GM21717 (cell line): ENCODE data around the gene C2orf92.

Experiments used
- ATAC-seq: cut with Tn5 transposase; IDR thresholded peaks from one replicate; pipeline ENCODE4 v1.9.1; 2021; ENCODE audit warnings: mild to moderate bottlenecking, moderate library complexity; ENCODE audit not compliant: unreplicated experiment

Gene C2orf92

DNA sequence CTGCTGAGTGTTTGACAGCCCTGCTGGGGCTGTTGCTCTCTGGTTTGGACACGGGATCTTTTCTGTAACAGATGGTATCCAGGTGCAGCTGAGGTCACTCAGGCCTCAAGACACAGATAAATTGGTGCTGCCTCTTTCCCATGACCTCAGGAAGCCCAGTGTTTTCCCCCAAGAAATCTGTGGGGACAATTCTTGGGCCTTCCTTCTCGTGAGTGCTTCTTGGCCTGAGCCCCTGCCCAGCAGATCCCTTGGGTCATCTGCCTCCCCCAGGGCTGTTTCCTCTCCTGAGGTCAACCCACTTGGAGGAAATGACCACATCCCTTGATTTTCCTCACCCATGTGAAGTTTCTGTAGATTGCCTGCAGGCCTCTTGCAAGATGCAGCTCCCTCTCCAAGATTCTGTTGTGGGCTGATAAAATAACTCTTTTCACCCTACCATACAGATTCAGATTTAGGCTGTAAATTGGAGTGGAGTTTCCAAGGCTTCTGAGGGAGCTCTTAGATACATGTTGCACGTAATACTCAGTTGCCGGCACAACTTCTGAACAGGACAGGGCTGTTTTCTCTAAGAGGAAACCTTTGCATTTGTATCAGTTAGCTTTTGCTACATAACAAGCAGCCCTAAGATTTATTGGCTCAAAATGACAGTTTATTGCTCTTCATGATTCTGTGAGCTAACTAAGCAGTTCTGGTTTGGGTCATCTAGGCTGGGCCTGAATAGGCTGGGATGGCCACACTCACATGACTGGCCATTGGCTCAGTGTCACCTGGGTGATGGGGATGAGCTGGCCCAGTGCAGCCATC lies 57.0 kb downstream of the C2orf92 start:
- ATAC-seq = no peak

DNA sequence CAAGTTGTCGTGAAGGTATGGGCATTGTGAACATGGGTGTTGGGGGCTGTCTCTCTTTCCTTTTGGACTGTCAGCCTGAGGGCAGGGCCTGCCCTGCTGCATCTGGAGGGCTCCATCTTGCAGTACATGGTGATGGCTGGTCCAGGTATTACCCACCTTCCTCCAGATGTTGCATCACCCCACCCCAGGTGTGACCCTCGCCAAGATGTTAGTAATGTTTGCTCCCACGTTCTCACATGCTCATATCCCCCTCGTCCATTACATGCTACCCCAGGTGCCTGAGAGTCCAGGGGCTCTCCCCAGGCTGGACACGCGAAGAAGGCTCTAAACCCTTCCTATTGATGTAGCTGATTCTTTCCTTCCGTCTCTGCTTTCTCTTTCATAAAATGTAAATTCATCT lies 57.8 kb downstream of the C2orf92 start:
- no peak for ATAC-seq

DNA sequence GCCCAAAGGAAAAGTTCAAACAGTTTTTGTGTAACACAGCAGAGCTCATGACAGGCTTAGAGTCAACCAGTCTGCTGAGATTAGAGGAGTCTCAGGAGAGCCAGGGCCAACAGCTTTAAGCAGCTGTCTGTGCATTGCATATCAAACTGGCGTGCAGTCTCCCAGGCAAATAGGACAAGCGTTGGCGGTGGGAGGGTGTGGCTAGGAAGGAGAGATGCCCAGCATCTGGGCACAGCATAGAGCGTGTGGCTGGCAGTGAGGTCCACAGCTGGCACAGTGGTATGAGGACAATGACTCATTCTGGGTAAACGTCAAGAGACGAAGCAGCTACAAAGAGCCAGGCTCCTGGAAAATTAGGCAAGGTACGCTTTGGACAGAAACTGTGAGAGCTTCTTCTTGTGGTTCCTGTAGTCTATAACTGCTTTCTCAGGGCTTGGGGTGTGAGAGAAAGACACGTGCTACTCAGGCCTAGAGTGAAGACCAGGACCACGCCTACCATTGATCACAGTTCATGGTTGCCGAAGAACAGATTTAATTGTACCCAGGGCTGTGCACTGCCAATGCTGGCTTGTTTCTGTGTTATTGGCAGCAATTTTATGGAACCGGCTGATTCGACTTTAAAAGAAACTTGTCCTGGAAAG lies 58.7 kb downstream of the C2orf92 start:
- ATAC-seq = no peak

DNA sequence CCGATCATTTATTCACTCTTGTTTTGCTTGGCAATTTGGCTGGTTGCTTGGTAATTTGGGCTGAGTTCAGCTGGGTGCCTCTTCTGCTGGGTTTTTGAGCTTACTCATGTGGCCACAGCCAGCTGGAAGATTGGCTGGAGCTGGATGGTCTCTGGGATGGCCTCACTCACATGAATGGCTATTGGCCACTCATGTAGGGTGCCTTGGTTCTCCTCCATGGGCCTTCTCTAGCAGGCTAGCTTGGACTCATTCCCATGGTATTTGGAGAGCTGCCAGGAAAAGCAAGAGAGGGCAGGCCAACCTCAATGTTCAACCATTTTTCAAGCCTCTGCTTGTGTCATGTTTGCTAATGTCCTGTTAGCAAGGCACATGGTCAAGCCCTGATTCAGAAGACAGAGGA lies 60.7 kb downstream of the C2orf92 start:
- ATAC-seq = no peak

DNA sequence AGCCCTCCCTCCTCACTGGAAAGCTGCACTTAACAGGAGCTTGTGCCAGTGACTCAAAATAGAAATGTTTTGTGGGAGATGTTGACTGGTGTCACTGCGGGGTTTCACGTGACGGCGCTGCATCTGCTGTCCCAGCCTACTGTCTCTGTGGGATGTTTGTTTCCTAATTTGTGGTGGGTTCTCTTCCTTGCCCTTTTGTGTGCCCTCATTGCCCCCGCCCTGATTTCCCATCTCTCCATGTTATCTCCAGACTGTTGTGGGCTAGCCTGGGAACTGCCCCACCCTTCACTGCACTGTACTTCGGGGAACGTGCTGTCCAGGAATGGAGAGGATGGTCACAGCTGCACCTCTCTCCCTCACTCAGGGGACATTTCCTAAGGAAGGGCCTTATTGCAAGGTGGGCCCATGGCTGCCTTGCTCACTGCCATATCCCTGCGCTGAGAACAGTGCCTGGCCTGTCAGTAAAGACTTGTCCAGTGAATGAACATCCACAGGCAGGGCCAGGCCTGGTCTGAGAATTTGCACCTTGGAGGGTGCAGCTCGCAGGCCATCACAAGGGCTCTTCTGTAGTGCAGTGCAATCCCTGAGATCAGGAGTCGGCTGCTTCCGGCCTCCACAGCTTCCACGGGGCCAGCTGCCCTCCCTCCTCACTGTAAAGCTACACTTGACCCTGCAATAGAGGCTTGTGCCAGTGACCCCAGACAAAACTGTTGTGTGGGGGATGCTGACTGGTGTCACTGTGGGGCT lies 61.9 kb downstream of the C2orf92 start:
- no peak for ATAC-seq

DNA sequence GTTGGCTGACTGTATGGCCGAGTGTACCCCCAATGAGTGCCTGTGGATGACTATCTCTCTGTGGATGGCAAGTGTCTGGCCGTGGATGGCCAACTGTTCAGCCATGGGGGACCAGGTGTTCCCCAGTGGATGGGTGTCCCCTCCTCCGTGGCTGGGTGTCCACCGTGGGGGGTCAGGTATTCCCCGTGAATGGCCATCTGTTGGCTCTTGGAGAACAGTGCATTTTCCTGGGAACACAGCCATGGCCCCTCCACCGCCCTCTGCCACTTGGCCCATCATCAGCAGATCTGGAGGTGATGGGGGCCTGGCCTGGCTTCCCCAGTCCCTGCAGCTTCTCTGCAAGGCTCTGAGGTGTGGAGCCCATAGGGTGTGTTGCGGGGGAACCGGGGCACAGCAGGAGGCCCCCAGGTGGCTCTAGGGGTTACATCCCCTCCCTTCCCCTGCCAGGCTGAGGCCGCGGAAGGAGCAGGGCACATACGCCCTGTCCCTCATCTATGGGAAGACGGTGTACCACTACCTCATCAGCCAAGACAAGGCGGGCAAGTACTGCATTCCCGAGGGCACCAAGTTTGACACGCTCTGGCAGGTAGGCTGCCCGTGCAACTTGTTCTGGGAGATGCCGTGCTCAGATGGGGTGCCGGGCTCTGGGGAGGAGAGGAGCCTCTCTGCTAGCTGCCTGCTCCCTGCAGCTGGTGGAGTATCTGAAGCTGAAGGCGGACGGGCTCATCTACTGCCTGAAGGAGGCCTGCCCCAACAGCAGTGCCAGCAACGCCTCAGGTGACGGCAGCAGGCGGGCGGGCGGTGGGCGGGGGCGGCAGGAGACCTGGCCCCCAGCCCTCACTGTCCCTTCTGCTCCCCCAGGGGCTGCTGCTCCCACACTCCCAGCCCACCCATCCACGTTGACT lies 63.2 kb downstream of the C2orf92 start:
- ATAC-seq = no peak

DNA sequence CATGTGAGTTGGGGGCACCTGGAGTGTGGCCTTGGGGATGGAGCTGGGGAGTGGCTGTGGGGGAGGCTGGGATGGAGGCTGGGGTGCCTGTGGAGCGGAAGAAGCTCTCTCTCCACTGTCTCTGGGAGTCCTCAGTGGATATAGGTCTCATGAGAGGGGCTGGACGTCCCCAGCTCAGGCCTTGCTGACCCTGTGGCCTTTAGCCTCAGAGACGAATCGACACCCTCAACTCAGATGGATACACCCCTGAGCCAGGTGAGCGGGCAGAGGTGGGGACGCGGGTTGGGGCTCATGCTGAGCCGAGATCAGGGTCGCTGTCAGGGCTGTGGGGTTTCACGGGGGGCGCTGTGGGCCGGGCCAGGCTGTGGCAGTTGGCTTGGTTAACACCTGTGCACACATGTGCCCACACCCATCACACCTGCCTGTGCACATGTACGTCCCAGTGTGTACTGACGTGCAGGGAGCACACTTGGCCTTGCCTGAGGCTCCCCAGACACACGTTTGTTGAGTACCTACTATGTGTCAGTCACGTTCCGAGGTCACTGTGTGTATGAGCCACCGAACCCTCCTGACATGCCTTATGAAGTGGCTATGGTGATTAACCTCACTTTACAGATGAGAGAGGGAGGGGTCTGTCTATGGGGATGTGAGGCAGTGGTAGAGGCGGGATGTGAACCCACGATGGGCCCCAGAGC lies 64.0 kb downstream of the C2orf92 start:
- ATAC-seq = no peak

DNA sequence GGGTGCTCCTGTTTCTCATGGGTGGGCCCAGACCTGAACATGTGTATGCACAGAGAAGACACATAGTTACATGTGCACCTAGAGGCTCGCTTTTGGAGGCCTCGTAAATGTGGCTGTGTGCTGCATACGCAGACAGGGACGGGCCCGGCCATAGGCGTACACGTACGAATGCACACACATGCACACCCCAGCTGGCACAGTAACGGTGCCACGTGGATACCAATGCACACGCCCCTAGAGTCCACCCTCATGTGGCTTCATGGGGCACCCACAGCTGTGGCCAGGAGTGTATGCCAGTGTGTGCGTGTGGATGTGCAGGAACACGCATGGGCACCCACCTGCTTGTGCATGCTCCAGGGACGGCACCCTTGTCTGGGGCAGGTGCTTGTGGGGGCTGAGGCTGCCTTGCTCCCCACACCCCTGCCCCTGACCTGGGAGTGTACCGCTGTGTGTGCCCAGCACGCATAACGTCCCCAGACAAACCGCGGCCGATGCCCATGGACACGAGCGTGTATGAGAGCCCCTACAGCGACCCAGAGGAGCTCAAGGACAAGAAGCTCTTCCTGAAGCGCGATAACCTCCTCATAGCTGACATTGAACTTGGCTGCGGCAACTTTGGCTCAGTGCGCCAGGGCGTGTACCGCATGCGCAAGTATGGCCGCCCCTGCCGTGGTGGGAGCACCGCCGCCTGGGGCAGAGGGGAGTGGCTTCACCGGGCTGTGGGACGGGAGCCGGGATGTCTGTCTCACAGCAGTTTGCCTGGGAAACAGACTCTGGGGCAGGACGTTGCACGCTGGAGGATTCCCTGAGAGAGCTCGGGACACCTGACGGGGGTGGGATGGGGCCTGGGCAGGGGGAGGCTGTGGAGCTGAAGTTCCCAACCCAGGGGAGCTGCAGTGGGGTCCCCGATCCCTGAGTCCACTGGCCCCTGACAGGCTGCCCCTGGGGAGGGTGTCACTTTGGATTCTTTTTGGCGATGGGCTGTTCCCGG lies 64.8 kb downstream of the C2orf92 start:
- no peak for ATAC-seq

DNA sequence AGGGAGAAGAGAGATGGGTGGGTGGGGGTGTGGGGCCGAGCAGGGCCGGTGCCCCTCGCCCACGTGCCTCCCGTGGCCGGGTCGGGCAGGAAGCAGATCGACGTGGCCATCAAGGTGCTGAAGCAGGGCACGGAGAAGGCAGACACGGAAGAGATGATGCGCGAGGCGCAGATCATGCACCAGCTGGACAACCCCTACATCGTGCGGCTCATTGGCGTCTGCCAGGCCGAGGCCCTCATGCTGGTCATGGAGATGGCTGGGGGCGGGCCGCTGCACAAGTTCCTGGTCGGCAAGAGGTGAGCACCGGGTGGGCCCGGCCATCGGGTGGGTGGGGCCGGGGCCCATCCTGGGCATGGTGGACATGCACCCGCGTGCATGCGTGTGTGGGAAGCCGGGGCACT lies 65.6 kb downstream of the C2orf92 start:
- no peak for ATAC-seq

DNA sequence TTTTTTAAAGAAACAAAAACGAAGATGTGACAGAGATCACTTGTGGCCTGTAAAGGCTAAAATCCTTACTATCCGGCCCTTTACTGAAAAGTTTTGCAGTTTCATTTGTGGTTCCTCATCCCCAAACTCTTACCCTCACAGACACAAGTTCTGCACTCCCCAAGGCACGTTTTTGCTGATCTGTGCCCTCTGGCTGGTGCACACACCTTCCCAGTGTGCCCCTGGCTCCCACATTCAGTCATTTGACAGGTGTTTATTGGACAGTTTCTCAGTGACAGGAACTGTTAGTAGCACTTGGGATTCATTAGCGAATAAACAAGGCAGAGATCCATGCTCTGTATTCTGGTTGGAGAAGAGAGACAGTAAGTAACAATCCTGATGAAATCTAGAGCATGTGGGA lies 66.7 kb downstream of the C2orf92 start:
- ATAC-seq = no peak

DNA sequence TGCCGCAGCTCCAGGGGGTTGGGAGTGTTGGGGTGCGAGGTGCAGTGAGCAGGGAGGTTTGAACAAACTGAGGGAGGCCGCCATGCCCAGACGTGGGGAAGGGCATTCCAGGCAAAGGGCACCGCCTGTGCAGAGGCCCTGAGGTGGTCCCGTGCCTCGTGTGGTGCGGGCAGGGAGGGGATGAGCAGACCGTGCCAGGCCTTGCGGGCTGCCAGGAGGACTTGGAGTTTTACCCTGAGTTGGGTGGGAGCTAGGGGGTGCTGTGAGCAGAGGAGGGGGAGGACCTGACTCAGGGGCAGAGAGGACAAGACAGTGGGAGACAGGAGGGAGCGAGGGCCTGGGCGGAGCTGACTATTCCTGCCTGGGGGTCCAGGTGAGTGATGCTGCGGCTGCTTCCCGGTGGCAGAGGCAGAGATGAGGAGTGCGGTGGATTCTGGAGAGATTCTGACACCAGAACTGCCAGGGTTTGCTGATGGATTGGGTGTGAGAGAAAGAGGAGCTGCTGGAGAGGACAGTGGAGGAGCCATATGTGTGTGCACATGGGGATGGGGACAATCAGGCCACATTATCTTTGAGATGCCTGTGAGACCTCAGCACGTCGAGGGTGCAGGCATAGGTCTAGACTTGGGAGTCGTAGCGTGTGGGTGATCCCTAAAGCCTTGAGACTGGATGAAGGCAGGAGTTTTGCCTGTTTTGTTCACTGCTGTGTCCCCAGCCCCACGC lies 67.3 kb downstream of the C2orf92 start:
- ATAC-seq = no peak

DNA sequence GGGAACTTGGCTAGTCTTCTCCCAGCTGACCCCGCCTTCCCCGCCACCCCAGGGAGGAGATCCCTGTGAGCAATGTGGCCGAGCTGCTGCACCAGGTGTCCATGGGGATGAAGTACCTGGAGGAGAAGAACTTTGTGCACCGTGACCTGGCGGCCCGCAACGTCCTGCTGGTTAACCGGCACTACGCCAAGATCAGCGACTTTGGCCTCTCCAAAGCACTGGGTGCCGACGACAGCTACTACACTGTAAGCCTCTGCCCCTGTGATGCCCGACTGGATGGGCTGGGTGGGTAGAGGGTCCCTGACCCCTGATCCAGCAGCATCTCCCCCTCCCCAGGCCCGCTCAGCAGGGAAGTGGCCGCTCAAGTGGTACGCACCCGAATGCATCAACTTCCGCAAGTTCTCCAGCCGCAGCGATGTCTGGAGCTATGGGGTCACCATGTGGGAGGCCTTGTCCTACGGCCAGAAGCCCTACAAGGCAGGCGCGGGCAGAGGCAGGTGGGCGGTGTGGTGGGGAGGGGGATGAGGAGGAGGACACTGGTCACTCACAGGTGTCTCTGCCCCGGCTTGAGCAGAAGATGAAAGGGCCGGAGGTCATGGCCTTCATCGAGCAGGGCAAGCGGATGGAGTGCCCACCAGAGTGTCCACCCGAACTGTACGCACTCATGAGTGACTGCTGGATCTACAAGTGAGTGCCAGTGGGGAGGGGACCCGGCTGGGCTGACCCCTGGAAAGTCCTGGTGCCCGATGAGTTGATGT lies 68.1 kb downstream of the C2orf92 start:
- no peak for ATAC-seq

DNA sequence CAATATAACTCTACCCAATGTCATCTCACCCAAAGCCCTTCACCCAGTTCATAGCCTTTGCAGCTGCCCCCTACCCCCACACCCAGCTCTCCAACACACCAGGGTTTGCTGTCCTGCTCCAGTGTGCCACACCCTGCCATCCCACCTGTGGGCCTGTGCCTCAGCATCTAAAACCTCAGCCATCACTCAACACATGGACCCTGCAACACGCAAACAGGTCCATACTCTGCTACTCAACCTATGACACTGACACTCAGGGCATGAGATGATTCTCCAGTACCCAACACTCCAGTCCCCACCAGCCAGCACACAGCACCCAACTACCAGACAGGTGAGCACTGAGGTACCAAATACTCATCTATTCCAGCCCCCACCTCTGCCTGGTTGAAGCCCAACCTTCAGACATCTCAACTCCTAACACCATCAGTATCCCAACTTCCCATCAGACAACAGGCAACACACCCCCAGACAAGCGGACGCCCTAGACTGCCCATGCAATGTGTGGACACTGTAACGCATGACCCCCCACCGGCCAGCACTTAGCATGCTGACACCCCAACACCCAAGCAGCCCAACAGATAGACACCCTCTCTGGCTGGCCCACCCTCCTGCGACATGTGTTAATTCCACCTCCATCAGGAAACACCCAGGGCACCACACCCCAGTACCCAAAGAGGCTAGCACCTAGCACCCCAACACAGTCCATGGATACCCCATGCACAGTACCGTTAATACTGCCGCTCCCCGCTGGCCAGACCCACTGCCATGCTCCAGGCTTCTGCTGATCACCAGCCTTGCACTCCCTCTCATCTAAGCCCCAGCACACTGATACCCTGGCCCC lies 68.9 kb downstream of the C2orf92 start:
- ATAC-seq = no peak

DNA sequence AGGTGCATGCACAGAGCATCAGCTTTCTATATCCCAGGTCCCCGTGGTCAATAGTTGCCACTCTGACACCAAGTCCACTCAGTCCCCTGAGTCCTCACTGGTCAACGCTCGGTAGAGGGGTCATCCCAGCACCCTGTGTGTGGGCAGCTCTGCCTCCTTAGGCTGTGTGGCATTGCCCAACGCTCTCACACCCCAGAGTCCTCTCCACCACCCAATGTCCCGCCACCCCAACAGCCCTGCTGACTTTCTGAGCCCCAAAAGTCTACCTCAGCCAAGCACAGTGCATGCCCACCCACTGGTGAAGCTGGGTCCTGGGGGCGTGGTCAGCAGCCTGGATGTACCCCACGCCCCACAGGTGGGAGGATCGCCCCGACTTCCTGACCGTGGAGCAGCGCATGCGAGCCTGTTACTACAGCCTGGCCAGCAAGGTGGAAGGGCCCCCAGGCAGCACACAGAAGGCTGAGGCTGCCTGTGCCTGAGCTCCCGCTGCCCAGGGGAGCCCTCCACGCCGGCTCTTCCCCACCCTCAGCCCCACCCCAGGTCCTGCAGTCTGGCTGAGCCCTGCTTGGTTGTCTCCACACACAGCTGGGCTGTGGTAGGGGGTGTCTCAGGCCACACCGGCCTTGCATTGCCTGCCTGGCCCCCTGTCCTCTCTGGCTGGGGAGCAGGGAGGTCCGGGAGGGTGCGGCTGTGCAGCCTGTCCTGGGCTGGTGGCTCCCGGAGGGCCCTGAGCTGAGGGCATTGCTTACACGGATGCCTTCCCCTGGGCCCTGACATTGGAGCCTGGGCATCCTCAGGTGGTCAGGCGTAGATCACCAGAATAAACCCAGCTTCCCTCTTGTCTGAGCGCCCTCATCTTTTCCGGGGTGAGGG lies 69.7 kb downstream of the C2orf92 start:
- ATAC-seq = no peak

DNA sequence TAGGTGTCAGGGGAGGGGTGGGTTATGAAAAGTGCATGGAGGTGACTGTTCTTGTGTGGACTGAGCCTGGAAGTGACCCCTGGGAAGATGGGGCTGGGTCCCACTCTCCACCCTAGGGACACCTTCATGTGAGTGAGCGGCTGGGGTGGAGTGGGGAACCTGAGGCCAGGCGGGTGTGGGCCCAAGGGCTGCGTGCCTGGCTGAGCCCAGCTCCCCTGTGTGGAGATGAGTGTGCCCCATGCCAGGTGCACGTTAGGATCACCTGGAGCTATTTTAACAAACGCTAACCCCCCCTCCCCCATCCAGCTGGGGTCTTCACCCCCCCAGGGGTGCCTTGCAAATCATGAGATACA lies 70.4 kb downstream of the C2orf92 start:
- ATAC-seq = no peak

DNA sequence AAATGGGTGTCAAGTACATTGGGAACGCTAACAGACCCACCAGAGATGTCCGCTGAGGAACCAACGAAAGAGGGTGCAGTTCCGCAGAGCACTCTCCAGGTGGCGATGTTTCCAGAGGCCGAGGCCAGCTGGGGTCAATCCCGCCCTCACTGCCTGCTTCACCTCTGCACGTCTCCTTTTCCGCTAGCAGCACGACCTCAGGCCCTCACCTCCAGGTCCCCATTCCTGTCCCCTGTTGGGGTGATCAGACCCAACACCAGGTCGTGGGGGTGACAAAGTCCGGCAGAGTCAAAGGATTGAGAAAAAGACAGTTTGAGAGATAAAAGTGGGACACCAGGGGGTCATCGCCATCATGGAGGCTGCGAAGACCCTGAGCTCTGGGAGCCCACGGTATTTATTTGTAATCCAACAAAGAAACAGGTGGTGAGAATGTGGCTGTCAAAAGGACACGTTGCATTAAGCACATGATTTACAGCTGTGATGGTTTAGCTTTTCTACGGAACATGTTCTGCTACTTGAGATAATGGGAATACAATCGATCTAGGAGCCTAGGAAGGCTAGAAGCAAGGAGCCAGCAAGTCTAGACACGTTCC lies 71.2 kb downstream of the C2orf92 start:
- no peak for ATAC-seq
